NCI-H524 treated with DMSO at 0.1 percent for 48 hours (cell line): ENCODE results near the gene RHOU.
"Not testable (repeated sequence)": the region's sequence is repeated elsewhere in the genome, so short reads cannot be mapped to it uniquely, and the experiment has no call there.

Experiments used
- DNase-seq: peaks from one replicate; lab custom pipeline; 2025; lab: John Stamatoyannopoulos, UW

Gene RHOU

DNA sequence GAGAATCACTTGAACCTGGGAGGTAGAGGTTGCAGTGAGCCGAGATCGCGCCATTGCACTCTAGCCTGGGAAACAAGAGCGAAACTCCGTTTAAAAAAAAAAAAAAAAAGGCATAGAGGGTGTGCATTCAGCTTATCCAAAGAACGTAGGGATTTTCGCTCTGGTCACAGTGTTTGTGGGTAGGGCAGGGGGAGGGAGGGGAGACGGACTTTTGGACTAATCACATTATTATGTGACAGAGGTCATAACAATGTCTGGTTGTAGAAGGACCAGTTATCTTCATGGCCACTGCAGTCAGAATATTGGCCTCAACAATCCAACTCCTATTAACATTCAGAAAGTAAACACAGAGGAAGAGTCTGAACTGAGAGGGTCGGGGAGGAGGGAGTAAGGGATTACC is 25.7 kb downstream of the RHOU start:
- DNase-seq: no peak

DNA sequence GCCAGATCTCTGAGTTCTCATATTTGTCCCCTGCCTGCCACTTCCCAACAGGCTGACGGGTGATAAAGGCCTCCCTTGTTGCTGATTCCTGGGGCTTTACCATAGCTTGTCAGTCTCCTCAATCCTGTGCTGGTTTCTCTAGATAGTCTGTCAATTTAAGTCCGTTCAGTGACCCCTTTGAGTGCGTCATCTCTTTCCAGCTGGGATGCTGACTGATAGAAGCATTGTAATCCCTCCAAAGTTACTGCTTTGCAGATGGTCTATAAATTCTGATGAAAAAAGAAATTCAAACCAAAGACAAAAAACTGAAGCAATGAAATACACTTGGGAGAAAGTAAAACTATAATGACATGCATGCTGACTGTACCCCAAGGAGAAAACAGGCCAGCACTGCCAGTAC is 28.3 kb downstream of the RHOU start:
- DNase-seq: no peak

DNA sequence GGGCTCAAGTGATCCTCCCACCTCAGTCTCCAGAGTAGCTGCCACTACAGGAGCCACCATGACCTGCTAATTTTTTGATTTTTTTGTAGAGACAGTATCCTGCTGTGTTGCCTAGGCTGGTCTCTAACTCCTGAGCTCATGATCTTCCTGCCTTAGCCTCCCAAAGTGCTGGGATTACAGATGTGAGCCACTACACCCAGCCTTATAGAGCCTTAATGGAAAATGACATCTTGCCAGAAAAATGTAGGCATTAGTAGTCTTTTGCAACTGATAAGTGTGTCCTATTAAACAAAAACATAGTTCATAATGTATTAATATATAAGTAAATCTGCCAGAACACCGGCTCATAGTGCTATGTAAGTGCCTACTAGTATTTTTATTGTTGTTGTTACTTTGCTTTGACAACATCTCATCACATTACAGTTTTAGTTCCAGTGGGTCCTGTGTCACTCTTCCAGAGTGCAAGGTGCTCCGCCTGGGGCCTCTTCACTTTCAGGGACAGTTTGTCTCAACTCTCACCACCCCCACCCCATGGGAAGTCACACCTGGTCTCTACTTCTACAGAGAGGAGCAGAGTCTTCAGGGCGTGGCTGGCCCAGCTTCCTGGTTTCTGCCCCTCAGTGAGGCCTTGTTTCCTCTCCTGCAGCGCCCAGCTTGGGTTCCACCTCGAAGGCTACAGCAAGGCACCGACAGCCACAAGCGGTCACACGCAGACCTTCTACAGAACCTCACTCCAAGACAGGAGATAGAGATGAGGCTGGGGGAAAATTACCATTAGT is 30.1 kb downstream of the RHOU start:
- no peak for DNase-seq

DNA sequence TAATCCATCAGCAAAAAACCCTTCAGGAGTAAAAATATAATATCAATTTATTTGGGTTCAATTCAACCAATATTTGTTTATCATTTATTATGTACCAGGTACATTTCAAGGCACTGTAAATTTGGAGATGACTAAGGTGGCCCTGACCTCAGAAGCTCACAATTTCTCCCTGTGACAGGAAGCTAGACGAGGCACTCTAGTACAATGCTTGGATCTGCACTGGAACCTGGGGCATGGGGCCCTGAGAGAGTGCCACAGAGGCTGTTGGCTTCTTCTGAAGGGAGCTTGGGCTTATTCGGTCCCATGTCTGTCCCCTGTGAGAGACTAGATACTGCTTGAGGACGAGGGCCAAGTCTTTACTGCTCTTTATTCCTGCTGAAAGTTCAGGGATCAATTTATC is 31.5 kb downstream of the RHOU start:
- no peak for DNase-seq

DNA sequence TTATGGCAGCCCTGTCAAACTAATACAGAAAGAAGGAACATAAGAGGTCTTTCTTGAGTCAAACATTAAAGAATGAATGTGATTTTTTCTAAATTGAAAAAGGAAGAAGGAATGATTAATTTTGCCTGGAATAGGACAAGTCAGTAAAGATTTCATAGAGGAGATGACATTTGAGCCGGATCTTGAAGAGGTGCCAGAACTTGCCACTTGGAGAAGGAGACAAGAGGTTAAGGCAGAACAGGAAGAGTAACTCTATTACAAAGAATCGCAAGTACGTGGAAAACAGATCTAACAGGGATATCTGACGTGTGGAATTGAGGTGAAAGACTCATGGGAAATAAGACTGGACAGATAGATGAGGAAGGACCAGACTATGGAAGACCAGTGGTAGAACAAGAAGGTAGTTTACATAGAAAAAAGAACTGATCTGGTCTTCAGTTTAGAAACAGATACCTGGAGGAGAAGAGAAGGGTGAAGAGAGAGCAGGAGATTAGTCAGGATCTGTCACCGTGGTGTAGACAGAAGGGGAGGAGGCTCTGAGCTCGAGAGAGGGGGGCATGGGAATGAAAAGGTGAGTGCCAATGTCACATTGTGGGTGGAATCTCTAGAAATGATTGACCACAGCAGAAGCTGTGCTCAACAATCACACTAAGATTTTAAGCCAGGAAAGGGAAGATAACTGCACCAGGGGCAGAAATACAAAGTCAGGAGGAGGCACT is 32.5 kb downstream of the RHOU start:
- no peak for DNase-seq

DNA sequence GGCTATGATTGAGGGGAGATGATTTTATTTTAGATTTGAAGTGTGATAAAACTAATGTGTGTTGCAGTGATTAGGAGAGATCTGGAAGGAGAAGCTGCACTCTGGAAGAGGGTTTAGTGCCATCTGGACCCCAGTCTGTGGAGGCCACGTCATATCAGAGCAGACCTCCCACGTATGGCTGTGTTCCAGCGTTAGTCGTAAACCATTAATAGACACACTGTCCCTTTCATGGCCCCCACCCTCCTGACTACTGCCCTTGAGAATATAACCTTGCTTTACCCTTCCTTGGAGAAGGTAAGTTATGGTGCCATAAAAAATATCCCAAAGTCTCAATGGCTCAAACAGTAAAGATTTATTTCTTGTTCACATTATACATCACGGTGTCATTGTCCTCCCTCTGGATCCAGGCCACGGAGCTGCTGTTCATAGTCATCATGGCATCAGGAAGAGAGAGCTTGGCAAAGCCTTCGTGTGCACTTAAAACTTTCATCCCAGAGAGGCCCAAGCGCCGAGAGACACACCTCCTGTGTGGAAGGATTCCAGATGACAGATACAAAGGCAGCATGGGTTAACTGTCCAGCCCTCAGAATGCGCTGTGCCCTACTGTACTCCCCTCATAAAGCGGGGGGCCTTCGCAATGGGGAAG is 33.2 kb downstream of the RHOU start:
- DNase-seq: peak; percentile 21

DNA sequence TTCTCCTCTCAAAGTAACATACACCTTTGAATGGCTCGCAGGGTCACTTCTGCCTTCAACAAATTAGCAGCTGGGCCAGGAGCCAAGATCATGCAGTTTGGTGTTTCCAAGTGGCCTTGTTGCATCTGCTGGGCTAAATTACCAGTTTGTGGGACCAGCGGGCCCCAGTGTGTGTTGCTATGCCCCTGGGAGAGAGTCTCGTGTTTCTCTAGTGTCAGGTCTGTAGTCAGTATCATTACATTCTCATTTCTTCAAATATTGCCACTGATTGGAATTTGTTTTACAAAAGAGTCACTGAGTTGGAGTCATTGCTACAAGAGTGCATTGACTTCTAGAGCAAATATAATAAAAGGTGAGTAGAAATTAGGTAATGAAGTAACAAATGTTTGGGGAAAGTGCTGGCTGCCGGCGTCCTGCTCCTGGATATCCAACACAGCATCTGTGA is 35.5 kb downstream of the RHOU start:
- peak; percentile 54 for DNase-seq

DNA sequence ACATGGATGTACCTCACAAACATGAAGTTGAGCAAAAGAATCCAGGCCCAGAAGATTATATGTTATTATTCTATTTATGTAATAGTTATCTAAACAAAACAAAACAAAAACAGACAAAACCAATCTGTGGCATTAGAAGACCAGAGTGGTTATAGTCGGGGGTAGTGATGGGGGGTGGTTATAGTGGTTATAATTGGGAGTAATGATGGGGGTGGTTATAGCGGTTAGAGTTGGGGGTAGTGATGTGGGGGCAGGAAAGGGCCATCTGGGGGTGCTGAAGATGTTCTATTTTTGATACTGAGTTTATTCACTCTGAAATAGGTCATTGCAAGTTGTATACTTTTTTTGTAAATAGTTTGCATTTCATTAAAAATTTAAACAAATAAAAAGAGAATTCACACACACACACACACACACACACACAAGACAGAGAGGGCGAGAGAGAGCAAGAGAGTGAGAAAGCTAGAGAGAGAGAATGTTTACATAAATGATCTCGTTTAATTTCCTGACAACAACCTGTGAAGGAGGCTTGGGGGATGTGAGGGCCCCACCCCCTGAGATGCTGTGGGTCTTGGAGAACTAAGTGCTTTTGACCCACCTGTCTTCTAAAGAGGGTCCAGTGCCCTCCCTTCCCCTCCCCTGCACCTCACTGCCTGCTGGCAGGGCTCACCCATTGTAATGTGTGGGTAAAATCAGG is 37.4 kb downstream of the RHOU start:
- DNase-seq: no peak

DNA sequence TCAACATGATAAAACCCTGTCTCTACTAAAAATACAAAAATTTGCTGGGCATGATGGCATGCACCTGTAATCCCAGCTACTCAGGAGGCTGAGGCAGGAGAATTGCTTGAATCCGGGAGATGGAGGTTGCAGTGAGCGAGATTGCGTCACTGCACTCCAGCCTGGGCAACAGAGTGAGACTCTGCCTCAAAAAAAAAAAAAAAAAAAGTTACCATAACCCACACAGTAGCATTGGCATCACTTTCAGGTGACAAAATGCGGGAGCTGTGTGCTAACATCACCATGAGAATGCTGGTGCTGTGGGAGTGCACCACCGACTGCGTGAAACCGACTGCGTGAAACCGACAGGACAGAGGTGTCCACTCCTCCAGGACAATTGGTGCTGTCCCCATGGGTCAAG is 40.7 kb downstream of the RHOU start:
- not testable (repeated sequence) for DNase-seq

DNA sequence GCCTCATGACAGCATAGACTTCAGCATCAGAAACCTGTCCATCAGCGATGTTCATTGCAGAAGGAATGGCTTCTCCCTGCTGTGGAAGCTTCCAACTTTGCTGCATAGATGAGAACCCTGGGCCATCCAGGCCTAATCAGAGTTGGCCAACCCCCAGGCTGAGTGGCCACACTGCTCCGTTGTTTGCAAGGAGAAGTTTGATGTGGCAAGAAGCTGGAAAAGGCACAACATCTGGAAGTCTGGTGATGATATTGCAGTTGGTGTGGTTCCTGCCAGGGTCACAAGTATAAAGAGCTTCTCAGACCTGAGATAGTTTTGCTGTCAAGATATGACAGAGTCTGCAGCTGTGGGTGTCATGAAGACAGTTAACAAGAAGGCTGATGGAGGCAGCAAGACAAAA is 41.2 kb downstream of the RHOU start:
- no peak for DNase-seq

DNA sequence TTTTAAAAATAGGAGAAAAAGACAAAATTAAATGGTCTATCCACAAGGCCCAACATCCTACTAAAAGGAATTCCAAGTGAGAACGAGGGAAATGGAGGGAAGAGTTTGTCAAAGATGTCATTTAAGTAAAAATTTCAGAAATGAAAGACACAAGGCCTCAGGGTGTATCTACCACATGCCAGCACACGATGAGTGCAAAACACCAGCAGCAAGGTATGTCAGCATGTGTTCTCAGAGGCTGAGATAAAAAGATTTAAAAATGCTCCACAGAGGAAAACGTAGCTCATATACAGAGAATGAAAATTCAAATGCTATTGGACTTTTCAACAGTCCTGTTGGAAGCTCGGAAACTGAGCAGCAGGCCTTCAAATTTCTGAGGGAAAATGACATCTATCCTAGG is 42.0 kb downstream of the RHOU start:
- no peak for DNase-seq

DNA sequence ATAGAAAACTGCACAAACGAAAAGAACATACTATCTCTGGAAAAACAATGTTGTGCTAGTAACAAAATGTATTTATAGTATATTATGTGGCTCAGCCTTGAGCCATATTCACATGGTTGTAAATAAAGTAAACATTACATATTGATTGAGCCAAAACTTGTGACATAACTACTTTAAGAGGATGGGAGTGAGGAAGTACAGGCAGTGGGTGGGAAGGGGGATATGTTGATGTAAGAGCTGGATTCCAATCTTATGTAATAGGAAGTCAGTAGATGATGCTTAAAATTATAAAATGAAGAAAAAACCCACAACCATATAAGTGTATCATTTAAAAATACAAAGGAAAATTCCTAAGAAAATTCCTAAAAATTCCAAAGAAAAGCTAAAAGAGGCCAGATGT is 42.7 kb downstream of the RHOU start:
- no peak for DNase-seq

DNA sequence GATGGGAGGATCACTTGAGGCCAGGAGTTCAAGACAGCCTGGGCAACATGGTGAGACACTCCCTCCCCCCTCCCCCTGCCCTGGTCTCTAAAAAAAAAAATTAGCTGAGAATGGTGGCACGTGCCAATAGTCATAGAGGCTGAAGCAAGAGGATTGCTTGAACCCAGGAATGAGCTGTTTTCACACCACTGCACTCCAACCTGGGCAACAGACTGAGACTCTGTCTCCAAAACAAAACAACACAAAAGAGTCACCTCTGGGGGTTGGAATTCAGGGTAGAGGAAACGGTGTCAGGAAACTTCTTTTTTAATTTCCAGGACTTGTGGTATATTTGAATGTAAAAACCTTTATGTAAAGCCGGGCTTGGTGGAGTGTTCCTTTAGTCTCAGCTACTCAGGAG is 43.2 kb downstream of the RHOU start:
- DNase-seq: no peak

DNA sequence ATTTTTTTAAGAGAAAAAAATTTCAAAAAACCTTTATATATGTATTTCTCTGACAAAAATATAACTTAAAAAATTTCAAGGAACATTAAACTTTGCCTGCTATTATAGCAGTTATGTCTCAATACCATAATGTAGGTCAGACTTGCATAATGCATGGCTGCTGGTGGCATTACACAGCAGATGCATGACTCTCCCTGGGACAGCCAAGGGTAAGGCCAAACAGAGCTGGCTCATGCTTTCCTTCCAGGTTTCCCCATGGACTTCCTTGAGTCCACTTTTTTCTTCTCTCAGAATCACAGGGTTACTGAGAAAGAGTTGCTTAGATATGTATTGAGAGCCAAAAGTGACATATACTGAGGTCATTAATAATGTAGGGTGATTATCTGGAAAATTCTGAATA is 43.7 kb downstream of the RHOU start:
- DNase-seq: no peak

DNA sequence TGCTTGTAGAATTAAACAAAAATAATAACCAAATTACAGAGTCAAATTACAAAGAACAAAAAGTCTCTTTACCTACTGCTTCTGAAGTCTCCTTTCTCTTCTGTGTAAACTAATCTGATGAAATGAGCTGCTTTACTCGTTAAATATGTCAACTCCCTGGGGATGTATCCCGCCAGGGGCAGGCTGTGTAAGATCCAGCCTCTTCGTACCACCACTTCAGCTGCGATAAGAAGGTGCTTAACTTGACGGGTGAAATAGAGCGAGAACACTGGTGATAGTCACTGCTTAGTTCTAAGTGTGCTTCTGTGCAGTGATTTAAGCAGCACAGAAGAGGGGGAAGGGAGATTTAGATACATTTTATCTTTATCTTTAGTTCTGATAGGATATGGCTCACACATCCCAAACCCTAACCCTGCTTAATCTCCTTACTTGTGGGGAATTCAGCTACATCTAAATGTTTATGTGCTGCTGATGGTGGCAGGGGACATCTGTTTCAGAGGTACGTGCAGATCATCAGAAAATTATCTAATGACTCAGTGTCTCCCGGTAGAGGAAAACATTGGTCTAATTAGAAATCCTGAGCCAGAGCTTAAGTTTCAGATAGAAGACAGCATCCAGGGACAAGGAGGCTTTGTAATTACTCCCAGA is 46.0 kb downstream of the RHOU start:
- DNase-seq: peak; percentile 87

DNA sequence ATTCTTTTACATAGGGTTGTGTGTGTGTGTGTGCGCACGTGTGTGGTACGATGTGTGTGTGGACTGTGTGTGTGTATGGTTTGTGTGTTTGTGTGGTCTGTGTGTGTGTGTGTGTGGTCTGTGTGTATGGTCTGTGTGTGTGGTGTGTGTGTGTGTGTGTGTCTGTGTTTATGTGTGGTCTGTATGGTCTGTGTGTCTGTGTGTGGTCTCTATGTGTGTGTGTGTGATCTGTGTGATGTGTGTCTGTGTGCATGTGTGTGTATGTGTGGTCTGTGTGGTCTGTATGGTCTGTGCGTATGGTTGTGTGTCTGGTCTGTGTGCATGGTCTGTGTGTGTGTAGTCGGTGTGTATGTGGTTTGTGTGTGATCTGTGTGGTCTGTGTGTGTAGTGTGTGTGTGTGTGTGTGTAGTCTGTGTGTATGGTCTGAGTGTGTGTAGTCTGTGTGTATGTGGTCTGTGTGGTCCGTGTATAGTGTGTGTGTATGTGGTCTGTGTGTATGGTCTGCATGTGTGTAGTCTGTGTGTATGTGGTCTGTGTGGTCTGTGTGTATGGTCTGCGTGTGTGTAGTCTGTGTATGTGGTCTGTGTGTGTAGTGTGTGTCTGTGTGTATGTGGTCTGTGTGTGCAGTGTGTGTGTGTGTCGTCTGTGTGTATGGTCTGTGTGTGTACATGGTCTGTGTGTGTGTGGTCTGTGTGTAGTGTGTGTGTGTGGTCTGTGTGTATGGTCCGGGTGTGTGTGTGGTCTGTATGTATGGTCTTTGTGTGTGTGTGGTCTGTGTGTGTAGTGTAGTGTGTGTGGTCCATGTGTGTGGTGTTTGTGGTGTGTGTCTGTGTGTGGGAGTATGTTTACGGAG is 46.8 kb downstream of the RHOU start:
- no peak for DNase-seq

DNA sequence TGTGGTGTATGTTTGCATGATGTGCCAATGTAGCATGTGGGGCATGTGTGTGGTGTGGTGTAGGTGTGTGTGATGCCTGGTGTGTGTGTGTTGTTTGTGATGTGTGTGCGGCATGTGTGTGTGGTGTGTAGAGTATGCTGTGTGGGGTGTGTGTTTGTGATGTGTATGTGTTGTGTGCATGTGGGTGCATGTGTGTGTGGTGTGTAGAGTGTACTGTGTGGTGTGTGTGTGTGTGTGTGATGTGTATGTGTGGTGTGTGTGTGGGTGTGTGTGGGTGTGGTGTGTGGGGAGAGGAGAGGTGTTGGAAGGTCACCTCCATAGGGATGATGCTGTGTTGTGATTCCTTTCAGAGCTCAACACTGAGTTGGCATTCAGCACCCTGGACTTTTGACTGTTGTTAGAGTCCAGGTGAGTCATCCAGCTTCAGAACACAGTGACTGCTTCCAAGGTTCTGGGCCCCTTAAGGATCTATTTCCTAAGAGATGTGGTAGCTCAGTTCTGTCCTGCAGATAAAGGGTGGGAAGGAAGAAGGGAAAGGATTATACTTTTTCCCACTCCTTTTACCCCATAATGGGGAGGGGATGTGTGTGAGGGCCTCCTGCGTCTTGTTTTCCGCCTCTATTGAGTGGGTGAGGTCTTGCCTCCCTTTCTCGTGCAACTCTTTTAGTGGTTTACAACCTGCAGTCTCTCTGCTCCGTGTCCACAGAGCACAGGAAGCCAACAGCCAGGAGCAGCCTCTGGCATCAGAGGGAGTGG is 47.6 kb downstream of the RHOU start:
- DNase-seq: no peak

DNA sequence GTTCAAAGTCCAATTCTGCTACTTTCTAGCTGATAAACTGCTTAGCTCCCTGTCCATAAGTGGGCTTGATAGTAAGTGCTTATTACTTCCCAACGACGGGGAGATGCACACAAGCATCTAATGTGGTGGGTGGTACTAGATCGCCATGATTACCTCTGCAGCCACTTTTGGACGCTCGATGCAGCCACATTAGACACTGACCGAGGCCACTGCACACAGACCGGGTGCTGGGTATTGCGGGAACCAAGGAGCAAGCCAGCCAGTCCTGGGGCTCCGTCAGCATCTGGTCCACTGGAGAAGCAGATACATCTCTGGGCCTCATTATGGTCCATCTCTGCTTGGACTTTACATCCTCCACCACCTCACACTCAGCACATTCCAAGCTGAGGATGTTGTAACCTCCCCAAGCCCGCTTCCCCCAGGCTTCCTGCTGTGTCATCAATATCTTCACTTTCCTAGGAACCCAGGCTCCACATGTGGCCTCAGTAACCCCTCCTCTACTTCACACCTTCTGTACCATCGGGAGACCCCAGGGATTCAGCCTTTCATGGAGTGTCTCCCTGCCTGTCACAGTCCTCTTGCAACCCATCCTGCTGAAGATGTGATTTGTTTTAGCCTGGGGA is 48.2 kb downstream of the RHOU start:
- no peak for DNase-seq

DNA sequence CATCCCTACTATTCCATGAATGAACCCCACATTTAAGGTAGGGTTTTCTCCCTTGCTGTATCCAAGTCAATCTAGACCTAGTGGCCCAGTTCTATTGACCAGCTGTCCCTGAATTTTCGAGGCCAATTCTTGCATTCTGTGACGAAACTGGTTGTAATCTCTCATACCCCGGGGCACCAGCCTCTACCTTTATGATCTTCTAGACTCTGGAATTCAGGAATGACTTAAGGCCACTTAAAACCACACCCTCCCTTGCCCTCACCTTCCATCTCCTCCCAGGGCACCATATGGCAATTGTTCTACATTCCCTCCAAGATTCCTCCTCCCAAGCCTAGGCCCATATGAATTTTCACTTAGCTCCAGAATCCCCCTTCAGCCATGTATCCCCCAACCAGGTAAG is 48.9 kb downstream of the RHOU start:
- DNase-seq: no peak
